GM21529 (cell line): ENCODE data around the gene SERPINB2.
"Not testable (repeated sequence)": the region's sequence is repeated elsewhere in the genome, so short reads cannot be mapped to it uniquely, and the experiment has no call there.

Experiments
- ATAC-seq: cut with Tn5 transposase; IDR thresholded peaks from one replicate; pipeline ENCODE4 v1.9.1; 2021; ENCODE audit not compliant: unreplicated experiment

Gene SERPINB2

DNA sequence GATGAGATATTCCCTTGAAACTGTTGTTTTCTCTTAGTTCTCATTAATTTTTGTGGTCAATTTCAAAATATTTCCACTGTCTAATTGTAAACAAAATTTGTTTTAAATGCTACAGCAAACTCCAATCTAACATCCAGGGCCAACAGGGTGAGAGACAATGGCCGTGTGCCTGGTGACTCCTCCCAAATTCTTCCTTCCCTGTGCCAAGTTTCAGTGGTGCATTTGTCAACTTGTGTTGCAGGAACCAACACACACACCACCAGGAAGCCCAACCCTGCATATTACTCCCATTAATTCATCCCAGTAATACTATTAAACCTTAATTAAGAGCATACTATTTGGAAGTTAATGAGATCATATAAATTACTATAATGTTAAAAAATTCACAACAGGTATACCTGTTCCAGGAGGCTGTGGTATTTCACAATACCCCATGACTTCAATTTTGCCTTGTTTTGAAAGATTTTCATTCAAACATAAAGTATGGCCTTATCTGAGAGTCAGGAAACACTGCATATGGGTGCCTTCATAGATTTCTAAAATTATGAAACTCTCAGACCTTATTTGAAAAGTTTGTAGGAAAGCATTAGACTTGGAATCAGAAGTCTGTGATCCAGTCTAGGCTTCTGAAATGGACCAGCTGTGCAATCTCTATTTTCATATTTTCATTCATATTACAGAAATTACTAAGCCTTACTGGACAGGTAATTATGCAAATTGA is 1.1 kb downstream of the SERPINB2 start:
- ATAC-seq = no peak

GRCh38 chr18:63889626-63890025 is 2.1 kb downstream of the SERPINB2 start:
- no peak for ATAC-seq

DNA sequence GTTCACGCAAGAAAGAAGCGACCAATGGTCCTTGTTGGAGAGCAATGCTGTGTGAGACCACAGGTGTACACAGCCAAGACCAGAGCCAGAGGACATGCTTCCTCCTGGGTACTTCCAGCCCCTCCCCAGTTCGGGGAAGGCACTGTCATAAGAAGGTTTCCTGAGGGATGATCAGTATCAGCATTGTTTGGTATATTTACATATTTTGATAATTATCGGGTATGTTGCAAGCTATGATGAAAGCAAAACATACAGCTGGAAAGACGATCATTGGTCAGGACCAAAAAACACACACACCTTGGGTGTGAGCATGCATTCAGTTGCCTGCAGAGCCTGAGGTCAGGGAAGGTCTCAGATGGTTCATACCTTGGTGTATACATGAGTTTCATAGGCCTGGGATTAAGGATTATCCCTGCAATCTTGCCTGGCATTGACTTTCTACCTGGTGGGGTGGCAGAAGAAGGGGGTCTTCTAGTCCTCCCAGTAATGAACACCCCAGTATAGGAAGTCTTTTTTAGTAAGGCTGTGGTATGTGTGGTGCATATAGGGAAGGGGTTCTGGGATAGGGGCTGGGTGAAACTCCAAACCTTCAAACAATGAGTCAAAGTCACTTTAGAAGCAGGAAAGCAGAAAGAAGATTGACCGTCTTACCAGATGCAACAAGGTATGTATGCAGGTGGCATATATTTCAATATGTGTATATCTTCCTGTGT is 2.9 kb downstream of the SERPINB2 start:
- no peak for ATAC-seq

- peak; percentile 84 for ATAC-seq
Measured at GRCh38 chr18:63890950-63891304, 3.4 kb downstream of the SERPINB2 start.

GRCh38 chr18:63892566-63892965 is 5.1 kb downstream of the SERPINB2 start:
- no peak for ATAC-seq

DNA sequence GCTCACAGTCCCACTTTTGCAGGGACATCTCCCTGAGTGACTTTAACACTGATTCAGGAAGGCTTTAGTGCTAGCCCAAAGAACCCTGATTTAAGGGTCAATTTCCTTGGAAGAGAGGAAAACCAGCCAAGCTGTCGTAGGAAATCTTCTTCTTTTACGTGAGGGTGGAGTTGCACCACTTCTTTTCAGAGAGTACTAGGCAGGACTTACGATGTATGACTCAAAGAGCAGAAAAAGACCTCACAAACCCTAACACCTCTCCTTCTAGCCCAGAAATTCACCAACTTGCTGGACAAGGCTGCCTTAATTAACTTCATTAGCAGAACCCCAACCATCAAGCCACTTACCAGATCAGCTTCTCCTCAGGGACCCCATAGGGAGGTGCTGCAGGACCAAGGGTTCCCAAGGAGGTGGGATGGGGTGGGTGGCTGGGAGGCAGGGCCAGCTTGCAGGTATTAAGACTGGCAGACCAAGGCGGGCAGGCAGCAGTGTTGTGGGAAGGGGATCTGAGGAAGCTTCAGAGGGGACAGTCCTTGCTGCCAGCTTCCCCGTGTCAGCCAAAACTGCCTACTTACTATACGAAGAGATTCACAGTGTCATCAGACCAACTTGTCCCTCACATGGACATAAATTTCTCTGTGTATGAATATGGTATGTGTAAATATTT is 6.7 kb downstream of the SERPINB2 start:
- no peak for ATAC-seq

GRCh38 chr18:63895190-63895589 is 7.7 kb downstream of the SERPINB2 start:
- no peak for ATAC-seq

- ATAC-seq = no peak
Measured at GRCh38 chr18:63897072-63897471, 9.6 kb downstream of the SERPINB2 start.

- ATAC-seq = no peak
Measured at GRCh38 chr18:63899206-63899605, 11.7 kb downstream of the SERPINB2 start.

DNA sequence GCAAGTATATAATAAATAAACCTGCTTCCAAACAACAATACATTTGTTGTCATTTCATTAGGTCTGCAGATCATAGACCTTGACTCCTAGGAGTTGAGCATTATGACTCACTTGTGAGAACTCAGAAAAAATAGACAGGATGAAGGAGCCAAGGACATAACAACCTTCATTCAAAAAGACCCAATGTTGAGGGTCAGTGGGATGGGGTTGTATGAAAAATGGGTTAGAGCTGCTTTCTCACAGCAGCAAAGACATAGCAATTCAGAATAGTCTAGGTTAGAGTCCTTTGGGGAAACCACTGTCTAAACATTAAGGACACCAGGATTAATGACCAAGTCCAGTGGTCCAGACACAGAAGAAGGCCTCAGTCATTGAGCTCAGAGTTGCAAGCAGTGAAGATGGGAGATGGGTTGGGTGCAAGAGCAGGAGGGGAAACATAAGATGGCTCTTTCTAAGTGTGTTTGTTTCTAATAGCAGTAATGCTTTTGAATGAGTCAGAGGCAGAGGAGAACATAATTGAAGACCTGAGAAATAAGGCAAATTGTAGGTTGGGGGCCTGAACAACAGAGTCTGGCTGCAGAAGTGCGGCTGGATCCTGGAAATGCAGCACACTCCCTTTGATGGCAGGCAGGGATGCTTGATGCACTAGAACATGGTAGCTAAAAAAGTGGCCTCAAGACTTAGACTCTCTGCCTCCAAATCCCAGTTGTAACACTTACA is 16.5 kb downstream of the SERPINB2 start:
- no peak for ATAC-seq

GRCh38 chr18:63904694-63905093 is 17.2 kb downstream of the SERPINB2 start:
- ATAC-seq = no peak

GRCh38 chr18:63905361-63905760 is 17.9 kb downstream of the SERPINB2 start:
- no peak for ATAC-seq

- ATAC-seq = no peak
Measured at GRCh38 chr18:63906056-63906455, 18.6 kb downstream of the SERPINB2 start.

DNA sequence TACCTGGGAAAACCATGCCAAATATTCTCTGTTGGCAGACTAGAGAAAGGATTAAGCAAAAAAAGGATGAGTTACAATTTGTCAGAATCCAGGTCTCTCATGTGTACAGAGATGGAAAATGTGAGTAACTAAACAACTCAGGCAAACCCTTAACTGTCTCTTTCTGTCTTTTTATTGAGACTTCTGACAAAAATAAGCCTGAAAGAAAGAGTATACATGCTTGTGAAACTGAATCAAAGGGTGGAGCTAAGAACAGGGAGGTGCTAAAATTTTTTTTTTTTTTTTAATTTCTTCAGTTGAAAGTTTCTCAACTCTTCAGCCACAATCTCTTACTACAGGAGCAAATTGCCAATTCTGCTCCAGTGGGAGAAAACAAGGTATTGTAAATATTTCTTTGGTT is 20.2 kb downstream of the SERPINB2 start, which contains the start of gene SERPINB10:
SERPINB10 (plus strand) TSS at position 295 of the 400 bp plus-strand sequence. CDS start 7,553 bp downstream, outside the sequence.
- ATAC-seq = peak; percentile 65

GRCh38 chr18:63908858-63909257 is 21.4 kb downstream of the SERPINB2 start:
- ATAC-seq = no peak

DNA sequence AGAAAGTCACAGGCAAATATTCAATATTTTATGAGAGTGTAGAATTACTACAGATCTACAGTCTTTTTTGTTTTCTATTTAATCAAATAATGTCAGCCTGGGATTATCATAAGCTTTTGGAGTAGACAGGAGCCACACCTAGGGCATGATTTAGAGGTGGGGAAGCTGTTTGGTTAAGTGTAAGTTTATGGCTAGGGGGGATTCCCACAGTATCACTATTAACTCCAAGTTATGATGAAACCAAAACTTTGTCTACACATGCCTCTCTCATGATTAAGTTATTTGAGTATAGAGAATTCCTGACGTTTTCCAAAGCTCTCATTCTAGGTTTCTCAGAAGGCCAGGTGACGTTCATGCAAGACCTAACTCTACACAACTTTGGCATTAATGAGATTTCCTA is 22.4 kb downstream of the SERPINB2 start:
- ATAC-seq = peak; percentile 63

DNA sequence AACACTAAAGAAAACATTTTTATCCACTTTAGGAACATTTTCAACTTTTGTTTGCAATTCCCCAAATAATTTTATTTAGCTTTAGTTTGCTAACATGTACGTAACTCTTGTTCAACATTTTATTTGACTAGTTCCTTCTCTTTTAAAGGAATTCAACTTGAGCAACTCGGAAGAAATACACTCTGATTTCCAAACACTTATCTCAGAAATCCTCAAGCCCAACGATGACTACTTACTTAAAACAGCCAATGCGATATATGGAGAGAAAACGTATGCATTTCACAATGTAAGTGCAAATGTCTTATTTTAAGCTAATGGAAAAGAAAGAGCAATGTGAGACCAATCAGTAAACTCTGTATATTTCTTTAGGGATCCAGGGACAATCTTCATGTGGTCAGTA is 30.3 kb downstream of the SERPINB2 start:
- no peak for ATAC-seq

- no peak for ATAC-seq
Measured at GRCh38 chr18:63922049-63922448, 34.5 kb downstream of the SERPINB2 start.

DNA sequence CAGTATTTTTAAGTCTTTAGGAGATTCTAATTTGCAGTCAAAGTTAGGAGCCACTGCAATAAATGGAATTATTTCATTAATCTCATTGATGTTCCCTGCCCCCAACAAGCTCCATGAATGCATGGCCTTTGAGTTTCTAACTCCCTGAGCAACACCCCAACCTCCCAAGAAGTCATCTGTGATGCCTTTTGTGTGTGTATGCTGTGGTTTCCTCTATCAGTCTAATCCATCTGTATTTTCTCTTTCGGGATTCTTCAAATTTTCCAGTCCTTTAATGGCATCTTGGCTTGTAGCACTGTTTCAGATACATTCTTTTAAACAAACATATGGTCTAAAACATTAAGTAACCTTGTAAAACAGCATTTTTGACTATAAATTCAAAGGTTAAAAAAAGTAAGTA is 37.0 kb downstream of the SERPINB2 start:
- no peak for ATAC-seq

- no peak for ATAC-seq
Measured at GRCh38 chr18:63928331-63928730, 40.8 kb downstream of the SERPINB2 start.

DNA sequence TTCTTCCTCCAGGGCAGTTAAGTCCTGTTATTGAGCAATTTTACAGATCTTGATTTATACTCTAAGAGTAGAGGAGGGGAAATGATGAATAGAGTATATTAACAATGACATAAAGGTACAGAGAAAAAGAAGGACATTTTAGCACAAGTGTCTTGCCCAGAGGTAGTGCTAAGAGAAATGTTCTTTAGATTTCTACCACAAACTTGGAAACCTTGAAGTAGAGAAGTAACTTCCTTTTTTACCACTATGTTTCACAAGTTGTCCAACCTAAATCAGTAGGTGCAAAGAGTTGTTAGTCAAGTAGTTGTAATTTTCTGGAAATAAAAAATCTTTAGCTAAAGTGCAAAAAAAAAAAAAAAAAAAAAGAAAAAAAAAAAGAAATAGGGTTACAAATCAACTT is 41.9 kb downstream of the SERPINB2 start:
- ATAC-seq = not testable (repeated sequence)
